ENCODE results near the gene ACAD9.
"Not testable (repeated sequence)": the region's sequence is repeated elsewhere in the genome, so short reads cannot be mapped to it uniquely, and the experiment has no call there.

The ACAD9 gene

GRCh38 chr3:128906031-128906803, 26.8 kb downstream of the ACAD9 start:
- Mint-ChIP-seq H3K27ac (no peak overlapping the region), H3K4me3 (no peak overlapping the region), H3K36me3 (peaks cover 53% of the 10 kb centered on the region), H3K27me3 (no peaks in the 10 kb centered on the region), H3K4me1 (no peaks in the 10 kb centered on the region), H3K9me3 (no peaks in the 10 kb centered on the region)
- ATAC-seq = no peak

- Mint-ChIP-seq H3K27me3 (no peaks in the 10 kb centered on the region), H3K4me3 (no peak overlapping the region), H3K36me3 (peaks cover 50% of the 10 kb centered on the region), H3K9me3 (no peaks in the 10 kb centered on the region), H3K27ac (no peak overlapping the region), H3K4me1 (no peaks in the 10 kb centered on the region)
- ATAC-seq = no peak
These were observed 27.5 kb downstream of the ACAD9 start for GRCh38 chr3:128906804-128907525.

GRCh38 chr3:128907706-128908445, 28.5 kb downstream of the ACAD9 start:
- H3K36me3 Mint-ChIP-seq = peaks cover 50% of the 10 kb centered on the region
- H3K27me3 Mint-ChIP-seq = no peaks in the 10 kb centered on the region
- no peaks in the 10 kb centered on the region for H3K4me1 Mint-ChIP-seq
- H3K27ac Mint-ChIP-seq = no peak overlapping the region
- no peak for ATAC-seq
- no peak overlapping the region for H3K4me3 Mint-ChIP-seq
- no peaks in the 10 kb centered on the region for H3K9me3 Mint-ChIP-seq

DNA sequence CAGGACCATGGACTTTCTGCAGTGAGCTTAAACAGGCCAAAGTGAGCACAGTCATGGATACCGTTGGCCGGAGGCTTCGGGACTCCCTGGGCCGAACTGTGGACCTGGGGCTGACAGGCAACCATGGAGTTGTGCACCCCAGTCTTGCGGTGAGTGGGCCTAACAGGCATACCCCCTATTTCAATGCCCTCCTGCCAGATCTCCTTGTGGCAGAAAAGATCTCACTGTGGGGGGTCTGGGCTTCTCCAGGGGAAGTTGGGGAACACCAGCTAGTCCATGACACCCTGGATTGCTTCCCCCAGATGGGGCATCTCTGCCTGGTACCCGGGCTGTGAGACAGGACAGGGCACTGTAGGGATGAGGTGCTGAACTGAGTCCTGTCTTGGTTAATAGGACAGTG, 29.5 kb downstream of the ACAD9 start:
- H3K27me3 Mint-ChIP-seq = no peaks in the 10 kb centered on the region
- ATAC-seq = no peak
- no peak overlapping the region for H3K27ac Mint-ChIP-seq
- H3K4me3 Mint-ChIP-seq = no peak overlapping the region
- H3K36me3 Mint-ChIP-seq = peaks cover 54% of the 10 kb centered on the region
- no peaks in the 10 kb centered on the region for H3K9me3 Mint-ChIP-seq
- H3K4me1 Mint-ChIP-seq = no peaks in the 10 kb centered on the region

DNA sequence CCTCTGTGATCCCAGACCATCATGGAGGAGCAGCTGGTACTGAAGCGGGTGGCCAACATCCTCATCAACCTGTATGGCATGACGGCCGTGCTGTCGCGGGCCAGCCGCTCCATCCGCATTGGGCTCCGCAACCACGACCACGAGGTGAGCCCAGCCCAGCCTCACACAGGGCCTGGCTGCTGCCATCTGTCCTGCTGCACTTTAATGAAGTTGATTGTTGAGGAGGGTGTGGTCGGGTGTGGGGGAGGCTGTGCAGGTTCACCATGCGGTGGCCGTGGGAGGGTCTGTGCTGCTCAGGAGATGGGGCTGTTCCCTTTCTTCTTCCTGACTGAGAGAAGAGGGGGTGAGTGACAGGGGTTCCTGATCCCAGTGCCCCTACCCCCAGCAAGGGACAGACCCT, 30.6 kb downstream of the ACAD9 start:
- Mint-ChIP-seq H3K27me3 (no peaks in the 10 kb centered on the region), H3K27ac (no peak overlapping the region), H3K36me3 (peaks cover 54% of the 10 kb centered on the region), H3K4me1 (no peaks in the 10 kb centered on the region), H3K4me3 (no peak overlapping the region), H3K9me3 (no peaks in the 10 kb centered on the region)
- no peak for ATAC-seq

GRCh38 chr3:128911911-128912310, 32.5 kb downstream of the ACAD9 start:
- H3K27me3 Mint-ChIP-seq = no peaks in the 10 kb centered on the region
- H3K4me3 Mint-ChIP-seq = no peak overlapping the region
- H3K4me1 Mint-ChIP-seq = no peaks in the 10 kb centered on the region
- H3K36me3 Mint-ChIP-seq = peaks cover 47% of the 10 kb centered on the region
- no peak for ATAC-seq
- H3K9me3 Mint-ChIP-seq = no peaks in the 10 kb centered on the region
- H3K27ac Mint-ChIP-seq = no peak overlapping the region

GRCh38 chr3:128914966-128915645, 35.7 kb downstream of the ACAD9 start:
- Mint-ChIP-seq H3K36me3 (peaks cover 75% of the 10 kb centered on the region), H3K4me3 (no peak overlapping the region), H3K4me1 (no peaks in the 10 kb centered on the region), H3K9me3 (peaks cover 6% of the 10 kb centered on the region), H3K27ac (no peak overlapping the region), H3K27me3 (no peaks in the 10 kb centered on the region)
- ATAC-seq = no peak

DNA sequence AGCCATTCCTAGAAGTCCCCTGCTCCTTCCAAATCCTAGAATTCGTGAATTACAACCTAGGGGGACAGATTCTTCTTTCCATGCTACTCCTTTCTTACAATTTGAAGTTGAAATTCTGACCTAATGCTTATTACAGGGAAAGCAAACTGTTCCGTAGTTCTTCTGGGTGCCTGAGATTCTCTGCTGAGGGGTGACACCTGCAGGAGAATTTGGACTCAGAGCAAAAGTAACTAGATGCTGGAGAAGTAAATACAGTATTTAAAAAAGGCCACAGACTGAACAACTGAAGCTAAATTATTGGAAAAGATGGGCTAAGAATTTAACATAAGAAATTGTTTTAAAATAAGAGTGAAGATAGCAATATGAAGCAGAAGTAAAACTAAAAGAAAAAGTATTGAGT, 37.9 kb downstream of the ACAD9 start:
- no peak for ATAC-seq
- Mint-ChIP-seq H3K36me3 (peaks cover 74% of the 10 kb centered on the region), H3K27ac (peak overlapping the region; percentile 20), H3K9me3 (peaks cover 18% of the 10 kb centered on the region), H3K27me3 (no peaks in the 10 kb centered on the region), H3K4me1 (no peaks in the 10 kb centered on the region), H3K4me3 (no peak overlapping the region)

DNA sequence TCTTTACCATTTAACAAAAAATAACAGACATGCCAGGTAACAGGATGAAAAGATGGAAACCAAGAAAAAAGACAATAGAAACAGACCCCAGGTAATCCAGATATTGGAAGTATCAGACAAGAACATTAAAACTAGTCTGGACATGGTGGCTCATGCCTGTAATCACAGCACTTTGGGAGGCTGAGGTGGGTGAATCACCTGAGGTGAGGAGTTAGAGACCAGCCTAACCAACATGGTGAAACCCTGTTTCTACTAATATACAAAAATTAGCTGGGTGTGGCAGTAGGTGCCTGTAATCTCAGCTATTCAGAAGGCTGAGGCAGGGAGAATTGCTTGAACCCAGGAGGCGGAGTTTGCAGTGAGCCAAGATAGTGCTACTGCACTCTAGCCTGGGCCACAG, 40.6 kb downstream of the ACAD9 start:
- H3K27me3 Mint-ChIP-seq = no peaks in the 10 kb centered on the region
- no peak overlapping the region for H3K4me3 Mint-ChIP-seq
- no peak for ATAC-seq
- H3K9me3 Mint-ChIP-seq = peaks cover 18% of the 10 kb centered on the region
- H3K4me1 Mint-ChIP-seq = peaks cover 16% of the 10 kb centered on the region
- H3K27ac Mint-ChIP-seq = no peak overlapping the region
- H3K36me3 Mint-ChIP-seq = peaks cover 50% of the 10 kb centered on the region

GRCh38 chr3:128922804-128923459, 43.5 kb downstream of the ACAD9 start:
- Mint-ChIP-seq H3K27ac (peak overlapping the region; percentile 23), H3K4me3 (peak overlapping the region; percentile 50), H3K9me3 (peaks cover 20% of the 10 kb centered on the region), H3K4me1 (peaks cover 16% of the 10 kb centered on the region), H3K27me3 (no peaks in the 10 kb centered on the region), H3K36me3 (peaks cover 27% of the 10 kb centered on the region)
- ATAC-seq = peak; percentile 45

DNA sequence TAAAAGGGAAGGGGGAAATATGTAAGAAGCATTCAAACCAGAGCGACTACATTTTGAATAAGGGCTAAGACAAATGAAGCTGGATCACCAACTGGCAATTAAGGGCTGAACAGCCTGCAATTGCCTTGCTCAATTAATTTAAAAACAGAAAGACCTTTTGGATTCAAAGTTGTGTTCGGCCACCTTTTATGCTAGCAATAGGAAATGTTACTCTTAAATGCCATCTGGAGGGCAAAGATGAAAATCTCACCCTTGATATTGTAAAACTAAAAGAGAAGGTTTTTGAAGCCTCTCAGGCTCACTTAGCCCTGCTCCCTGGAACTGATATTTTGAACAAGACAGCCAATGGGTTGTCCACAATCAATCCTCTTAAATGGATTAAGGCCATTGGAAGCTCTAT, 44.2 kb downstream of the ACAD9 start:
- Mint-ChIP-seq H3K27ac (no peak overlapping the region), H3K36me3 (peaks cover 21% of the 10 kb centered on the region), H3K27me3 (no peaks in the 10 kb centered on the region), H3K9me3 (peaks cover 20% of the 10 kb centered on the region), H3K4me3 (no peak overlapping the region), H3K4me1 (peaks cover 16% of the 10 kb centered on the region)
- no peak for ATAC-seq

GRCh38 chr3:128923986-128924385, 44.6 kb downstream of the ACAD9 start:
- peaks cover 20% of the 10 kb centered on the region for H3K9me3 Mint-ChIP-seq
- H3K4me1 Mint-ChIP-seq = peaks cover 16% of the 10 kb centered on the region
- not testable (repeated sequence) for H3K4me3 Mint-ChIP-seq, H3K27ac Mint-ChIP-seq, H3K27me3 Mint-ChIP-seq, ATAC-seq
- peaks cover 16% of the 10 kb centered on the region for H3K36me3 Mint-ChIP-seq

GRCh38 chr3:128929364-128929763, 49.9 kb downstream of the ACAD9 start:
- no peak for ATAC-seq
- H3K27me3 Mint-ChIP-seq = peaks cover 32% of the 10 kb centered on the region
- no peaks in the 10 kb centered on the region for H3K4me1 Mint-ChIP-seq
- H3K27ac Mint-ChIP-seq = no peak overlapping the region
- H3K36me3 Mint-ChIP-seq = no peaks in the 10 kb centered on the region
- H3K9me3 Mint-ChIP-seq = peaks cover 6% of the 10 kb centered on the region
- H3K4me3 Mint-ChIP-seq = no peak overlapping the region

- peaks cover 41% of the 10 kb centered on the region for H3K27me3 Mint-ChIP-seq
- no peak for ATAC-seq
- H3K4me1 Mint-ChIP-seq = no peaks in the 10 kb centered on the region
- no peak overlapping the region for H3K27ac Mint-ChIP-seq
- peaks cover 6% of the 10 kb centered on the region for H3K9me3 Mint-ChIP-seq
- H3K36me3 Mint-ChIP-seq = no peaks in the 10 kb centered on the region
- no peak overlapping the region for H3K4me3 Mint-ChIP-seq
These were observed 51.6 kb downstream of the ACAD9 start for GRCh38 chr3:128931046-128931445.
